ENCODE measurements around the gene PSME3IP1.
A peak's percentile ranks its signal among the peaks of the same experiment; 100 is the strongest.

PSME3IP1 gene

DNA sequence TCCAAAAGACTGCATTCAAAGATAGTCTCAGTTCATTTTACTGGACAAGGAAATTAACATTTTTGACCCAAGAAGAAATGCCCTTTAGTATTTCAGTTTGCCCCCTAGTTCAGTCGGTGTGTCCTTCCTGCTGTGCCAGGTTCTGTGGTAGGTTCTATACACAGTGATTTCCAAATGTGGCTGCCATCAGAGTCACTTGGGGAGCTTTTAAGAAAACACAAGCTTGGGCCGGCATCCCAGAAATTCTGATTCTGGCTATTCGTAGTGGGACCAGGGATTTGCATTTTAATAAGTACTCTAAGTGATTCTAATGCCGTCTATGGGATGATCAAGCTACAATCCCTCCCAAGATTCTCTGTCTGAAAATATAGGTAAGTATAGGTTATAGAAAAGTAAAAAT is 10.4 kb upstream of the PSME3IP1 start:
- H3K79me2 ChIP-seq (ENCODE audit: insufficient read depth, low read depth) = peaks cover 30% of the 10 kb centered on the region; the same call in 1 of the 2 replicates
- H2AFZ ChIP-seq (ENCODE audit: low read depth) = no peak overlapping the region
- no peaks in the 10 kb centered on the region for H4K20me1 ChIP-seq (ENCODE audit: insufficient read depth)
- TF ChIP-seq, protein P1, sequence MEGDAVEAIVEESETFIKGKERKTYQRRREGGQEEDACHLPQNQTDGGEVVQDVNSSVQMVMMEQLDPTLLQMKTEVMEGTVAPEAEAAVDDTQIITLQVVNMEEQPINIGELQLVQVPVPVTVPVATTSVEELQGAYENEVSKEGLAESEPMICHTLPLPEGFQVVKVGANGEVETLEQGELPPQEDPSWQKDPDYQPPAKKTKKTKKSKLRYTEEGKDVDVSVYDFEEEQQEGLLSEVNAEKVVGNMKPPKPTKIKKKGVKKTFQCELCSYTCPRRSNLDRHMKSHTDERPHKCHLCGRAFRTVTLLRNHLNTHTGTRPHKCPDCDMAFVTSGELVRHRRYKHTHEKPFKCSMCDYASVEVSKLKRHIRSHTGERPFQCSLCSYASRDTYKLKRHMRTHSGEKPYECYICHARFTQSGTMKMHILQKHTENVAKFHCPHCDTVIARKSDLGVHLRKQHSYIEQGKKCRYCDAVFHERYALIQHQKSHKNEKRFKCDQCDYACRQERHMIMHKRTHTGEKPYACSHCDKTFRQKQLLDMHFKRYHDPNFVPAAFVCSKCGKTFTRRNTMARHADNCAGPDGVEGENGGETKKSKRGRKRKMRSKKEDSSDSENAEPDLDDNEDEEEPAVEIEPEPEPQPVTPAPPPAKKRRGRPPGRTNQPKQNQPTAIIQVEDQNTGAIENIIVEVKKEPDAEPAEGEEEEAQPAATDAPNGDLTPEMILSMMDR (conservative IDR thresholded peaks at IDR 0.05; ENCODE audit: low read depth, low read length) = no peak
- H3K27me3 ChIP-seq (ENCODE audit: insufficient read depth, low read depth) = no peaks in the 10 kb centered on the region
- no peak overlapping the region for H3K9ac ChIP-seq
- no peak overlapping the region for H3K4me3 ChIP-seq (IDR thresholded peaks at IDR 0.05; ENCODE audit: insufficient read depth, low read depth, low read length)
- peaks cover 40% of the 10 kb centered on the region for H3K4me1 ChIP-seq (ENCODE audit: low read depth, poor library complexity, severe bottlenecking)
- H3K4me2 ChIP-seq = no peak overlapping the region
- no peaks in the 10 kb centered on the region for H3K36me3 ChIP-seq (ENCODE audit: insufficient read depth)
- H3K27ac ChIP-seq = no peak overlapping the region

DNA sequence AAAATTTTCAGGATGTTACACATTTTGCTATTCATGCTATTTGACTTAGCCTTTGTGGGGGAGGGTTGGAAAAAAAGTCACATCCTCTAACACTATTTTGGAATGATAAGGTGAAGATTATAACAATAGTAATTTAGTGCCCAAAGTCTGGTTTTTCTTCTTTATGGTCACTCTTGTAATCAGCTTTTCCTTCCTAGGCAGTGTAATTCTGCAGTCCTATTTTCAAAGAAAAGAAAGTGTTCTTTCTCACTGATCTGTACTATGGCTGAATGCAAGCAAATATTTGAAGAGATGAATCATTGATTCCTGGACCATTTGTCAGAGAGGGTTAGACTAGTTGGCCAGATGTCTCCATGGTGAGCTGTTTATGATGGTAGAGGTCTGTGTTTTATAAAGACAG is 8.7 kb upstream of the PSME3IP1 start:
- TF ChIP-seq, protein P1 (conservative IDR thresholded peaks at IDR 0.05; ENCODE audit: low read depth, low read length) = no peak
- no peaks in the 10 kb centered on the region for H3K27me3 ChIP-seq (ENCODE audit: insufficient read depth, low read depth)
- H3K4me1 ChIP-seq (ENCODE audit: low read depth, poor library complexity, severe bottlenecking) = peaks cover 49% of the 10 kb centered on the region
- no peak overlapping the region for H3K9ac ChIP-seq
- no peak overlapping the region; the same call in 1 of the 2 replicates for H3K27ac ChIP-seq
- peaks cover 47% of the 10 kb centered on the region for H3K79me2 ChIP-seq (ENCODE audit: insufficient read depth, low read depth)
- no peak overlapping the region for H2AFZ ChIP-seq (ENCODE audit: low read depth)
- no peaks in the 10 kb centered on the region for H4K20me1 ChIP-seq (ENCODE audit: insufficient read depth)
- no peaks in the 10 kb centered on the region for H3K36me3 ChIP-seq (ENCODE audit: insufficient read depth)
- H3K4me3 ChIP-seq (IDR thresholded peaks at IDR 0.05; ENCODE audit: insufficient read depth, low read depth, low read length) = no peak overlapping the region
- no peak overlapping the region for H3K4me2 ChIP-seq

DNA sequence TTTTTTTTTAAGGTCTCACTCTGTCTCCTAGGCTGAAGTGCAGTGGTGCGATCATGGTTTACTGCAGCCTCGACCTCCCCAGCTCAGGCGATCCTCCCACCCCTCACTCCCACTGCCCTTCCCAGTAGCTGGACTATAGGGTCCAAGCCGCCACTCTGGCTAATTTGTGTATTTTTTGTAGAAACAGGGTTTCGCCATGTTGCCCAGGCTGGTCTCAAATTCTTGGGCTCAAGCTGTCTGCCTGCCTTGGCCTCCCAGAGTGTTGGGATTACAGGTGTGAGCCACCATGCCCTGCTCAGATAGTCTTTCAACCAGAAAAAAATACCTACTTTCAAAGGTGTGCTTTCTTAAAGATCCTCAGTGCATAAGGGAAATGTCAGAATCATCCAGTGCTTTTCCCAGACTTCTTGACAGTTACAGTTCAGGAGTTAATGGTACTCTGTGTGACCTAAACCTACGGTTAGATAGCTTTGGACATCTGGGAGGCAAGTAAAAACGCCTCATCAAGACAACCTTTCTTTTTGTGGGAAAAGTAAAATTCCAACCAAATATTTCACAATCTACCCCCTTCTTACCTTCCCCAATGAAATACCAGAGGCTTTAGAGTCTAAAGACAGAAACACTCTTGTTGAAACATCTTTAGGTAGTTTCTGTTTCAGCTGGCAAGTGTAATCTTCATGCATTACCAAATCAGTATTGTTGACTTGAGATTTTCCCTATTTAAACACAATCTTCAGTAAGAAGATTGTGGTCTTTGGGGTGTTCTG is 7.1 kb upstream of the PSME3IP1 start:
- Histone ChIP-seq H3K4me1 (ENCODE audit: low read depth, poor library complexity, severe bottlenecking) (peaks cover 56% of the 10 kb centered on the region), H3K4me3 (IDR thresholded peaks at IDR 0.05; ENCODE audit: insufficient read depth, low read depth, low read length) (no peak overlapping the region), H3K27me3 (ENCODE audit: insufficient read depth, low read depth) (no peaks in the 10 kb centered on the region), H3K36me3 (ENCODE audit: insufficient read depth) (no peaks in the 10 kb centered on the region), H4K20me1 (ENCODE audit: insufficient read depth) (no peaks in the 10 kb centered on the region), H3K4me2 (peak overlapping the region; percentile 81), H3K79me2 (ENCODE audit: insufficient read depth, low read depth) (peaks cover 64% of the 10 kb centered on the region), H2AFZ (ENCODE audit: low read depth) (no peak overlapping the region), H3K9ac (no peak overlapping the region), H3K27ac (peak overlapping the region; percentile 26; the same call in 1 of the 2 replicates)
- TF ChIP-seq, protein P1 (conservative IDR thresholded peaks at IDR 0.05; ENCODE audit: low read depth, low read length) = no peak

DNA sequence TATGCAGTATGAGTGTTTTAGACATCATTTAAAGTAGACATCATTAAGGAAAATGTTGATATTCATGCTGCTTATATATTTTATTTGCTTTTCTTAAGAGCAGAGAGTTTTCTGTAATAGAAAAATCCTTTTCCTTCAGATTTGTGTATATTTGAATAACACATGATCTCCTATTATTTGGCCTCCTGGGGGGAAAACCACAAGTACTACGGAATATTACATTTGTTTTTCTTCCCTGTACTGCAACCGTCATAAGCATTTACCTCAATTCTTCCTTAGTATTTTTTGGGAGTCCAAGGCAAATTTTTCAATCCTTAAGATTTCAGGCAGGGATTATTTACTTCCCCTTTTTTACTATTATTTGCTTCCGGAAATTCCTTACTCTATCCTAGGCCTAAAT is 6.3 kb upstream of the PSME3IP1 start:
- no peak overlapping the region for H2AFZ ChIP-seq (ENCODE audit: low read depth)
- peaks cover 60% of the 10 kb centered on the region for H3K4me1 ChIP-seq (ENCODE audit: low read depth, poor library complexity, severe bottlenecking)
- 0 out of 2 replicates have a peak overlapping the region, but pooled peaks have one; percentile 81 for H3K4me2 ChIP-seq
- TF ChIP-seq, protein P1 (conservative IDR thresholded peaks at IDR 0.05; ENCODE audit: low read depth, low read length) = no peak
- no peaks in the 10 kb centered on the region for H3K27me3 ChIP-seq (ENCODE audit: insufficient read depth, low read depth)
- no peaks in the 10 kb centered on the region for H3K36me3 ChIP-seq (ENCODE audit: insufficient read depth)
- no peak overlapping the region for H3K27ac ChIP-seq
- H3K4me3 ChIP-seq (IDR thresholded peaks at IDR 0.05; ENCODE audit: insufficient read depth, low read depth, low read length) = no peak overlapping the region
- H3K79me2 ChIP-seq (ENCODE audit: insufficient read depth, low read depth) = peaks cover 71% of the 10 kb centered on the region
- H4K20me1 ChIP-seq (ENCODE audit: insufficient read depth) = no peaks in the 10 kb centered on the region
- H3K9ac ChIP-seq = no peak overlapping the region
